K562 (cell line): ENCODE measurements around the gene SGPL1. TPM values are rescaled to one million over a fixed set of nuclear protein-coding genes. Genes with fewer than 3 reads are reported as not detected.

Source experiments
- ATAC-seq: fragments of 200-7000 bp; cut with Tn5 transposase; 3 replicates; pipeline ENCODE4 v1.9.1; 2020; ENCODE audit warnings: moderate library complexity
- BruUV-seq: library from RNA; stranded (reverse); fragments of 400-500 nt; replicated peaks from 2 replicates; lab custom pipeline; 2021; lab: Mats Ljungman, UMichigan
- CTCF ChIA-PET: fragments of 300-600 bp; formaldehyde crosslinking; extraction: SDS; loops from one replicate; lab custom pipeline; 2021; ENCODE audit warnings: low intra/inter-chr PET ratio; lab: Yijun Ruan, JAX
- POLR2A ChIA-PET: fragments of 300-600, 350-650 bp; sonication (Branson Sonifier 250); formaldehyde crosslinking; extraction: SDS; loops from one replicate; lab custom pipeline; 2021; ENCODE audit warnings: antibody characterized with exemption, inconsistent platforms; lab: Yijun Ruan, JAX
- DNase-seq, 4 experiments: peaks; one replicate each; pipeline versions ENCODE4 v3.0.0 to v3.0.0-alpha.2; 2011 to 2018; ENCODE audit warnings: low spot score in 3 of 4, mixed read lengths in 3 of 4; ENCODE audit errors: extremely low read depth in 1 of 4
- FAIRE-seq: peaks from 2 replicates; lab custom pipeline; 2011; peaks lifted over from hg19 to GRCh38; lab: Jason Lieb, UNC
- H2AFZ ChIP-seq: 2 replicates; pipeline ENCODE4 v1.6.0; 2011; ENCODE audit warnings: low read depth, low read length, control low read depth, inconsistent platforms
- H3K27ac ChIP-seq: fragments of 200-600 bp; 3 replicates; pipeline ENCODE4 v1.8.0; 2011; ENCODE audit warnings: low read depth, mild to moderate bottlenecking, control low read depth, inconsistent platforms, low read length, moderate library complexity, mixed read lengths; ENCODE audit errors: extremely low read depth
- H3K27me3 ChIP-seq, 2 experiments: fragments of 300-600 bp in 1 of 2; 2 replicates in 1 of 2; 3 replicates in 1 of 2; pipeline versions ENCODE4 v1.6.0 to v1.8.0; 2011; ENCODE audit warnings: inconsistent platforms in 2 of 2, low read length in 2 of 2, mild to moderate bottlenecking in 1 of 2, mixed read lengths in 1 of 2, moderate library complexity in 1 of 2; ENCODE audit not compliant: control insufficient read depth in 2 of 2, insufficient read depth in 2 of 2
- H3K36me3 ChIP-seq: fragments of 300-600 bp; 3 replicates; pipeline ENCODE4 v1.8.0; 2011; ENCODE audit warnings: mild to moderate bottlenecking, low read length, inconsistent platforms; ENCODE audit not compliant: control insufficient read depth, insufficient read depth
- H3K4me1 ChIP-seq, 2 experiments: fragments of 200-600 bp in 1 of 2; replicated peaks in 1 of 2; 2 replicates in 1 of 2; 3 replicates in 1 of 2; pipeline versions ENCODE4 v1.5.1 to v1.8.0; 2011; ENCODE audit warnings: inconsistent platforms in 2 of 2, low read length in 2 of 2, mild to moderate bottlenecking in 1 of 2, mixed read lengths in 1 of 2, moderate library complexity in 1 of 2; ENCODE audit not compliant: control insufficient read depth in 2 of 2, insufficient read depth in 2 of 2
- H3K4me2 ChIP-seq: 2 replicates; pipeline ENCODE4 v1.6.1; 2011; ENCODE audit warnings: low read length, control low read depth, inconsistent platforms, mixed read lengths; ENCODE audit not compliant: insufficient read depth
- H3K4me3 ChIP-seq: fragments of 200-600 bp; sonication (generic), shearing (Covaris generic); 2 replicates; pipeline ENCODE4 v1.5.1; 2016; ENCODE audit warnings: control low read depth, inconsistent platforms
- H3K79me2 ChIP-seq: fragments of 200-600 bp; 3 replicates; pipeline ENCODE4 v1.8.0; 2011; ENCODE audit warnings: low read length, inconsistent platforms; ENCODE audit not compliant: control insufficient read depth, insufficient read depth
- H3K9ac ChIP-seq, 2 experiments: 2 replicates each; pipeline versions ENCODE4 v1.6.0 to v1.6.1; 2011; ENCODE audit warnings: low read depth in 2 of 2, low read length in 2 of 2, control low read depth in 1 of 2, inconsistent platforms in 1 of 2, mild to moderate bottlenecking in 1 of 2, mixed read lengths in 1 of 2; ENCODE audit not compliant: insufficient read depth in 1 of 2
- H3K9me1 ChIP-seq: one replicate; pipeline ENCODE4 v1.6.0; 2011; ENCODE audit warnings: inconsistent platforms, mild to moderate bottlenecking, low read length, moderate library complexity; ENCODE audit not compliant: control insufficient read depth, insufficient read depth
- H3K9me3 ChIP-seq: replicated peaks from 2 replicates; pipeline ENCODE4 v1.5.1; 2011; ENCODE audit warnings: low read depth, low read length, inconsistent platforms; ENCODE audit not compliant: control insufficient read depth, insufficient read depth
- H4K20me1 ChIP-seq: replicated peaks from 2 replicates; pipeline ENCODE4 v1.6.1; 2011; ENCODE audit warnings: low read length, inconsistent platforms, mixed read lengths; ENCODE audit not compliant: control insufficient read depth, insufficient read depth
- BRF1 ChIP-seq: IDR thresholded peaks from 3 replicates; pipeline ENCODE4 v1.6.1; 2011; ENCODE audit warnings: borderline replicate concordance, mild to moderate bottlenecking; ENCODE audit not compliant: insufficient read length; ENCODE audit errors: extremely low read depth
- CHD7 ChIP-seq: fragments of 200-600 bp; sonication (generic); IDR thresholded peaks from one replicate; pipeline ENCODE4 v1.6.1; 2012; ENCODE audit warnings: mild to moderate bottlenecking, low read depth, low read length, inconsistent platforms
- DMBX1 ChIP-seq: fragments of 250-450 bp; sonication (Bioruptor Pico); IDR thresholded peaks from 2 replicates; pipeline ENCODE4 v1.8.0; 2022; ENCODE audit warnings: inconsistent platforms, mild to moderate bottlenecking, moderate library complexity, borderline replicate concordance
- SMARCA4 ChIP-seq: fragments of 450-650 bp; IDR thresholded peaks from 2 replicates; pipeline ENCODE4 v1.6.1; 2016
- WGBS: fragments of 100-300 bp; shearing (Covaris generic); methylation state at CpG from one replicate; pipeline ENCODE4 v1.1.6; 2016; ENCODE audit warnings: low coverage, mixed read lengths; ENCODE audit not compliant: insufficient coverage; ENCODE audit errors: missing lambda C conversion rate; 5-methylcytosine and 5-hydroxymethylcytosine counted together
- in situ Hi-C: fragments of 300-500 bp; cut with MboI; formaldehyde crosslinking; loops from 4 replicates; pipeline ENCODE4 v1.15.0; 2018; ENCODE audit warnings: inconsistent platforms, mixed read lengths
- intact Hi-C: fragments of 100-400 bp; cut with micrococcal nuclease; formaldehyde crosslinking; loops from 2 replicates; pipeline ENCODE4 v1.14.2; 2022
- polyA plus RNA-seq, 8 experiments: library from polyadenylated mRNA; depleted of rRNA in 4 of 8; stranded (reverse) in 5 of 8; unstranded in 3 of 8; fragments of >200 nt; fragmentation: Nextera tagmentation in 2 of 8; fragmentation: Illumina TruSeq in 1 of 8; extraction: Ambion mirVana in 2 of 8; extraction: Trizol in 1 of 8; gene quantifications; 2 replicates each; pipeline versions ENCODE4 v1.2.1 to v1.2.3, GENCODE V29; 2011 to 2014; ENCODE audit warnings: inconsistent platforms in 1 of 8, missing spikeins in 1 of 8
- total RNA-seq, 7 experiments: library from RNA; depleted of rRNA in 6 of 7; stranded (reverse); fragments of >200 nt in 6 of 7; fragmentation: Illumina TruSeq in 2 of 7; extraction: Trizol in 2 of 7; gene quantifications; 2 replicates each; pipeline versions ENCODE4 v1.2.1 to v1.2.3, GENCODE V29; 2011 to 2021; ENCODE audit warnings: low replicate concordance in 1 of 7
- TF ChIP-seq, protein P1 (sequence below): fragments of 250-450 bp; sonication (Bioruptor Pico); IDR thresholded peaks from 2 replicates; pipeline ENCODE4 v1.5.0; 2021

The SGPL1 gene
- total and polyA plus RNA-seq, 9 of the 15 experiments (the other 6 are each of a cell fraction or from before 2014, with no cell fraction given): 6.0 to 18.0 (median 8.7) TPM

GRCh38 chr10:70801854-70802253 lies 13.9 kb upstream of the SGPL1 start:
- Histone ChIP-seq H3K4me3 (no peak overlapping the region), H3K4me1 (peaks cover 6 to 10% of the 10 kb centered on the region in 2 experiments; a peak in 3 of 5 replicates), H3K9me3 (no peaks in the 10 kb centered on the region), H3K36me3 (no peaks in the 10 kb centered on the region), H2AFZ (no peak overlapping the region), H3K9me1 (no peaks in the 10 kb centered on the region), H3K79me2 (no peaks in the 10 kb centered on the region), H4K20me1 (no peaks in the 10 kb centered on the region), H3K27me3 (no peaks in the 10 kb centered on the region; a peak in 1 of 5 replicates), H3K4me2 (no peak overlapping the region), H3K27ac (no peak overlapping the region), H3K9ac (no peak overlapping the region)
- in situ Hi-C loops (no loop called here), intact Hi-C loops (no loop called here)
- ChIA-PET CTCF (no interaction called here), POLR2A (no interaction called here)
- FAIRE-seq (no peak), ATAC-seq (no peak), DNase-seq (no peak)
- no TSS peak for BruUV-seq
- no peak for TF ChIP-seq BRF1
- no peak for TF ChIP-seq SMARCA4
- no peak for TF ChIP-seq DMBX1 (CRISPR knock-in tag)
- TF ChIP-seq CHD7: no peak
- TF ChIP-seq, protein P1, sequence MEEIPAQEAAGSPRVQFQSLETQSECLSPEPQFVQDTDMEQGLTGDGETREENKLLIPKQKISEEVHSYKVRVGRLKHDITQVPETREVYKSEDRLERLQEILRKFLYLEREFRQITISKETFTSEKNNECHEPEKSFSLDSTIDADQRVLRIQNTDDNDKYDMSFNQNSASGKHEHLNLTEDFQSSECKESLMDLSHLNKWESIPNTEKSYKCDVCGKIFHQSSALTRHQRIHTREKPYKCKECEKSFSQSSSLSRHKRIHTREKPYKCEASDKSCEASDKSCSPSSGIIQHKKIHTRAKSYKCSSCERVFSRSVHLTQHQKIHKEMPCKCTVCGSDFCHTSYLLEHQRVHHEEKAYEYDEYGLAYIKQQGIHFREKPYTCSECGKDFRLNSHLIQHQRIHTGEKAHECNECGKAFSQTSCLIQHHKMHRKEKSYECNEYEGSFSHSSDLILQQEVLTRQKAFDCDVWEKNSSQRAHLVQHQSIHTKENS (CRISPR knock-in tag): 0 out of 2 replicates have a peak, but pooled peaks have one; percentile 19
- 14% methylated on average over 1 of the region's 1 CpG for WGBS
